ENCODE data around the gene TM9SF2. TPM values are rescaled to one million over a fixed set of nuclear protein-coding genes. Genes with fewer than 3 reads are reported as not detected.

The TM9SF2 gene
- total RNA-seq, 1 donor from 2014 or later = 118 TPM

DNA sequence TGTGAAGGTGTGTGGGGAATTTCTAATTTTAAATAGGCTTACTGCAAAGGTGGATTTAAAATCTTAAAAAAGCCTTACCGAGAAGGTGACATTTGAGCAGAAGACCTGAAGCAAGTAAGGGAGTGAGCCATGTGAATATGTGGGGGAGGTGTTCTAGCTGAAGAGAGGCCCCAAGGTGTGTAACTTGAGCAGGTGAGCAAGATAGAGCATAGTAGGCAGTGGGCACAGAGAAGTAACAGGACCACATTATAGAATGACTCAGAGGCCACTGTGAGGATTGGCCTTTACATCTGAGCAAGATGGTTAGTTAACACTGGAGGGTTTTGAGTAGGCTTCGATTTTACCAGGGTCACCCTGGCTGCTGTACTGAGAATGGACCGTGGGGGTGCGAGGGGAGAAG, 22.6 kb downstream of the TM9SF2 start:
- Histone ChIP-seq H3K27me3 (ENCODE audit: insufficient read depth, low read length) (no peaks in the 10 kb centered on the region), H3K4me3 (ENCODE audit: insufficient read depth, low read depth, low read length) (no peak overlapping the region), H2AFZ (ENCODE audit: low read depth, low read length) (no peak overlapping the region), H3K9me3 (ENCODE audit: insufficient read depth, low read depth, low read length) (no peaks in the 10 kb centered on the region), H3K36me3 (ENCODE audit: insufficient read depth, low read length) (peaks cover 37% of the 10 kb centered on the region), H3K4me1 (ENCODE audit: insufficient read depth, low read length) (no peaks in the 10 kb centered on the region), H4K20me1 (ENCODE audit: insufficient read depth, low read length) (peaks cover 53% of the 10 kb centered on the region), H3K79me2 (ENCODE audit: insufficient read depth, low read length) (peaks cover 6% of the 10 kb centered on the region), H3K27ac (ENCODE audit: low read depth, low read length) (no peak overlapping the region), H3K4me2 (ENCODE audit: low read length) (no peak overlapping the region), H3K9ac (ENCODE audit: low read length) (no peak overlapping the region)
- peaks cover 22% of the 10 kb centered on the region for H3K36me3 Mint-ChIP-seq (ENCODE audit: low read depth, unreplicated experiment)
- H3K27me3 Mint-ChIP-seq (ENCODE audit: low read depth, unreplicated experiment) = no peaks in the 10 kb centered on the region
- TF ChIP-seq, protein P1, sequence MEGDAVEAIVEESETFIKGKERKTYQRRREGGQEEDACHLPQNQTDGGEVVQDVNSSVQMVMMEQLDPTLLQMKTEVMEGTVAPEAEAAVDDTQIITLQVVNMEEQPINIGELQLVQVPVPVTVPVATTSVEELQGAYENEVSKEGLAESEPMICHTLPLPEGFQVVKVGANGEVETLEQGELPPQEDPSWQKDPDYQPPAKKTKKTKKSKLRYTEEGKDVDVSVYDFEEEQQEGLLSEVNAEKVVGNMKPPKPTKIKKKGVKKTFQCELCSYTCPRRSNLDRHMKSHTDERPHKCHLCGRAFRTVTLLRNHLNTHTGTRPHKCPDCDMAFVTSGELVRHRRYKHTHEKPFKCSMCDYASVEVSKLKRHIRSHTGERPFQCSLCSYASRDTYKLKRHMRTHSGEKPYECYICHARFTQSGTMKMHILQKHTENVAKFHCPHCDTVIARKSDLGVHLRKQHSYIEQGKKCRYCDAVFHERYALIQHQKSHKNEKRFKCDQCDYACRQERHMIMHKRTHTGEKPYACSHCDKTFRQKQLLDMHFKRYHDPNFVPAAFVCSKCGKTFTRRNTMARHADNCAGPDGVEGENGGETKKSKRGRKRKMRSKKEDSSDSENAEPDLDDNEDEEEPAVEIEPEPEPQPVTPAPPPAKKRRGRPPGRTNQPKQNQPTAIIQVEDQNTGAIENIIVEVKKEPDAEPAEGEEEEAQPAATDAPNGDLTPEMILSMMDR (IDR thresholded peaks at IDR 0.05; ENCODE audit: insufficient read depth, low read depth, low read length) = no peak
- TF ChIP-seq EZH2 (IDR thresholded peaks at IDR 0.05; ENCODE audit: insufficient read depth, low read length) = no peak
- no peaks in the 10 kb centered on the region for H3K9me3 Mint-ChIP-seq (ENCODE audit: unreplicated experiment)
- H3K4me3 Mint-ChIP-seq (ENCODE audit: unreplicated experiment) = no peak overlapping the region
- FAIRE-seq (no peak), DNase-seq (ENCODE audit: low read depth) (no peak)
- no peaks in the 10 kb centered on the region for H3K4me1 Mint-ChIP-seq (ENCODE audit: low read depth, unreplicated experiment)
- H3K27ac Mint-ChIP-seq (ENCODE audit: unreplicated experiment) = no peak overlapping the region

DNA sequence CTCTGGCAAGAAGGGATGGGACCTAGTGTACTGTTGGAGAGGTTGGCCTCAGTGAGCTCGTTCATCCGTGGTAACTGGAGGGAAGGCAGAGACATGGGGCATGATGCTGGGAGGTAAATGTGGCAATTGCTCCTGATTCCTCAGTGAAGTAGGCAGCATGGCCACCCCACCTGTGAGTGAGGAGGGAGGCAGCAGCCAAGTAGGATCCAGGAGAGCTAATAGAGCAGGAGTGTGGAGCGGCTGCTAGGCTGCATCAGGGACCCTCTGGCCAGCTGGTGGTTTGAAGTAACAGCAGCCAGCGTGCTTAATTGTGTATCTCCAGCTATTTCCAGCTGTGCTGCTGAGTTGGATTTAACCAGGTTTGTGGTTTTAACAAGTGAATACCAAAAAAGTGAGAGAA, 24.7 kb downstream of the TM9SF2 start:
- DNase-seq (ENCODE audit: low read depth) (no peak), FAIRE-seq (no peak)
- H3K27me3 Mint-ChIP-seq (ENCODE audit: low read depth, unreplicated experiment) = no peaks in the 10 kb centered on the region
- Histone ChIP-seq H3K9me3 (ENCODE audit: insufficient read depth, low read depth, low read length) (no peaks in the 10 kb centered on the region), H3K36me3 (ENCODE audit: insufficient read depth, low read length) (peaks cover 34% of the 10 kb centered on the region), H3K4me3 (ENCODE audit: insufficient read depth, low read depth, low read length) (no peak overlapping the region), H3K9ac (ENCODE audit: low read length) (no peak overlapping the region), H3K27me3 (ENCODE audit: insufficient read depth, low read length) (no peaks in the 10 kb centered on the region), H3K79me2 (ENCODE audit: insufficient read depth, low read length) (peaks cover 6% of the 10 kb centered on the region), H2AFZ (ENCODE audit: low read depth, low read length) (no peak overlapping the region), H3K4me1 (ENCODE audit: insufficient read depth, low read length) (no peaks in the 10 kb centered on the region), H4K20me1 (ENCODE audit: insufficient read depth, low read length) (peaks cover 46% of the 10 kb centered on the region), H3K27ac (ENCODE audit: low read depth, low read length) (no peak overlapping the region), H3K4me2 (ENCODE audit: low read length) (no peak overlapping the region)
- H3K36me3 Mint-ChIP-seq (ENCODE audit: low read depth, unreplicated experiment) = peaks cover 22% of the 10 kb centered on the region
- H3K4me1 Mint-ChIP-seq (ENCODE audit: low read depth, unreplicated experiment) = no peaks in the 10 kb centered on the region
- TF ChIP-seq EZH2 (IDR thresholded peaks at IDR 0.05; ENCODE audit: insufficient read depth, low read length) = no peak
- H3K27ac Mint-ChIP-seq (ENCODE audit: unreplicated experiment) = no peak overlapping the region
- no peaks in the 10 kb centered on the region for H3K9me3 Mint-ChIP-seq (ENCODE audit: unreplicated experiment)
- H3K4me3 Mint-ChIP-seq (ENCODE audit: unreplicated experiment) = no peak overlapping the region

DNA sequence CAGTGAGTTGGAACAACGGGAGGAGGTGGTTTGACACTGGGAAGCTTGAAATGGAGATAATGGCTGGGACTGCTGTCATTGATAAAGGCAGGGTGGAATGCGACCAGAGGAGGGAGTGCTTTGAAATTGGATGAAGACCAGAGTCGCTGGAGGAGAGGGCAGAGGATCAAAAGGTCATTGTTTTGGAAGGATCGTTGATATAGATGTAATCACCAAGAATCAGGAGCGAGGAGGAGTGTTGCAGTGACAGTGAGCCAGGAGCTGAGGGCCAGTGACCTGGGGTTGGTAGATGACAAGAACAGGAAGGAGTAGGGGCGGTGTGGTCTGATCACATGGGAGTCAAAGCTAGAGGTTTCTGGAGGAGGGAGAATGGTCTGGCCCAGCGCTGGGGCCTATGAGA, 25.3 kb downstream of the TM9SF2 start:
- no peaks in the 10 kb centered on the region for H3K27me3 ChIP-seq (ENCODE audit: insufficient read depth, low read length)
- Mint-ChIP-seq H3K36me3 (ENCODE audit: low read depth, unreplicated experiment) (peaks cover 24% of the 10 kb centered on the region), H3K4me3 (ENCODE audit: unreplicated experiment) (no peak overlapping the region), H3K27me3 (ENCODE audit: low read depth, unreplicated experiment) (no peaks in the 10 kb centered on the region), H3K27ac (ENCODE audit: unreplicated experiment) (no peak overlapping the region), H3K4me1 (ENCODE audit: low read depth, unreplicated experiment) (no peaks in the 10 kb centered on the region), H3K9me3 (ENCODE audit: unreplicated experiment) (no peaks in the 10 kb centered on the region)
- H3K4me3 ChIP-seq (ENCODE audit: insufficient read depth, low read depth, low read length) = no peak overlapping the region
- H4K20me1 ChIP-seq (ENCODE audit: insufficient read depth, low read length) = peaks cover 50% of the 10 kb centered on the region
- no peaks in the 10 kb centered on the region for H3K4me1 ChIP-seq (ENCODE audit: insufficient read depth, low read length)
- DNase-seq (ENCODE audit: low read depth) (no peak), FAIRE-seq (no peak)
- H3K36me3 ChIP-seq (ENCODE audit: insufficient read depth, low read length) = peaks cover 28% of the 10 kb centered on the region
- no peak for TF ChIP-seq EZH2 (IDR thresholded peaks at IDR 0.05; ENCODE audit: insufficient read depth, low read length)
- TF ChIP-seq, protein P1 (IDR thresholded peaks at IDR 0.05; ENCODE audit: insufficient read depth, low read depth, low read length) = no peak
- no peak overlapping the region for H2AFZ ChIP-seq (ENCODE audit: low read depth, low read length)
- no peaks in the 10 kb centered on the region for H3K9me3 ChIP-seq (ENCODE audit: insufficient read depth, low read depth, low read length)
- no peak overlapping the region for H3K27ac ChIP-seq (ENCODE audit: low read depth, low read length)
- H3K9ac ChIP-seq (ENCODE audit: low read length) = no peak overlapping the region
- H3K4me2 ChIP-seq (ENCODE audit: low read length) = no peak overlapping the region
- peaks cover 6% of the 10 kb centered on the region for H3K79me2 ChIP-seq (ENCODE audit: insufficient read depth, low read length)

All from astrocyte (in vitro differentiated cells and primary cell).